ENCODE data around the gene FHIT. TPM values are rescaled to one million over a fixed set of nuclear protein-coding genes. Genes with fewer than 3 reads are reported as not detected.

FHIT gene
- total RNA-seq, 4 donors from 2014 or later = 3.2 to 10.9 (median 6.4) TPM

DNA sequence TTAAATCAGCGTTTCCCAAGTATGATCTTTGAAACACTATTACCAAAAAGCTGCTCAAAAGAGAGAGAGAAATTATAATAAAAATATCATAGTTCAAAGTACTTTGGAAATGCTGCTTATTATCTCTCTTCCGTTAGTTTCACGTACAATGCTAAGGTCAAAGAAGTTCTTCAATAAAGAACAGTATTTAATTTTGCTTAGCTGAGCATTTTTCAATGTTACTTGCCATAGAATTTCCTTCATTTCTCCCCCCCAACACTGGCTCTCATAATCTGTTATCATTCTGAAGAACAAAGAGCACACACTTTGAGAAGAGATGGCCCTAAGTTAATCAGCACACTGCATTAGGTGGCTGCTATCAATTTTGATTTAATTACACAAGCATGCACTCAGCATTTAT lies 1360.6 kb downstream of the FHIT start:
- no peak for DNase-seq (ENCODE audit: low spot score)
- TF ChIP-seq, protein P1, sequence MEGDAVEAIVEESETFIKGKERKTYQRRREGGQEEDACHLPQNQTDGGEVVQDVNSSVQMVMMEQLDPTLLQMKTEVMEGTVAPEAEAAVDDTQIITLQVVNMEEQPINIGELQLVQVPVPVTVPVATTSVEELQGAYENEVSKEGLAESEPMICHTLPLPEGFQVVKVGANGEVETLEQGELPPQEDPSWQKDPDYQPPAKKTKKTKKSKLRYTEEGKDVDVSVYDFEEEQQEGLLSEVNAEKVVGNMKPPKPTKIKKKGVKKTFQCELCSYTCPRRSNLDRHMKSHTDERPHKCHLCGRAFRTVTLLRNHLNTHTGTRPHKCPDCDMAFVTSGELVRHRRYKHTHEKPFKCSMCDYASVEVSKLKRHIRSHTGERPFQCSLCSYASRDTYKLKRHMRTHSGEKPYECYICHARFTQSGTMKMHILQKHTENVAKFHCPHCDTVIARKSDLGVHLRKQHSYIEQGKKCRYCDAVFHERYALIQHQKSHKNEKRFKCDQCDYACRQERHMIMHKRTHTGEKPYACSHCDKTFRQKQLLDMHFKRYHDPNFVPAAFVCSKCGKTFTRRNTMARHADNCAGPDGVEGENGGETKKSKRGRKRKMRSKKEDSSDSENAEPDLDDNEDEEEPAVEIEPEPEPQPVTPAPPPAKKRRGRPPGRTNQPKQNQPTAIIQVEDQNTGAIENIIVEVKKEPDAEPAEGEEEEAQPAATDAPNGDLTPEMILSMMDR (IDR thresholded peaks at IDR 0.05) = no peak
- ATAC-seq (ENCODE audit: low FRiP score) = no peak

DNA sequence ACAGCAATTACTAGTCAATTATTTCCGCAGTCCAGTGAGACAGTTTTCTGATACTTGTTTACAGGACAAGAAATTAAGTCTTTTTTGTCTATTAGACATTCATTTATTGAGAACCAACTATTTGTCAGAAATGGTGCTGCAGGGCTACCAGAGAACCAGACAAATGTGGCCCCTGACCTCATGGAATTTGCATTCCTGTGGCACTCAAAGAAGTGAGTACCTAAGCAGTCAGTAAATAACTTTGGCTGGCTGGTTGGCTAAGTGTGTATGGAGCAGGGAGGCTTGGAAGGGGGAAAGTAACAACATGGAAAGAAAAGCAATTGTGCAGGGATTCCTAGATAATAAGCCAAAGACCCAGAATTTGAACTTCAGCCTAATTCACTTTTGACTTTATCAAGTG lies 1364.5 kb downstream of the FHIT start:
- TF ChIP-seq, protein P1 (IDR thresholded peaks at IDR 0.05) = no peak
- DNase-seq (ENCODE audit: low spot score) (no peak), ATAC-seq (ENCODE audit: low FRiP score) (no peak)

- TF ChIP-seq, protein P1 (IDR thresholded peaks at IDR 0.05) = no peak
- DNase-seq (ENCODE audit: low spot score) = no peak
- no peak for ATAC-seq (ENCODE audit: low FRiP score)
These were observed 1365.3 kb downstream of the FHIT start for GRCh38 chr3:59885899-59886400.

DNA sequence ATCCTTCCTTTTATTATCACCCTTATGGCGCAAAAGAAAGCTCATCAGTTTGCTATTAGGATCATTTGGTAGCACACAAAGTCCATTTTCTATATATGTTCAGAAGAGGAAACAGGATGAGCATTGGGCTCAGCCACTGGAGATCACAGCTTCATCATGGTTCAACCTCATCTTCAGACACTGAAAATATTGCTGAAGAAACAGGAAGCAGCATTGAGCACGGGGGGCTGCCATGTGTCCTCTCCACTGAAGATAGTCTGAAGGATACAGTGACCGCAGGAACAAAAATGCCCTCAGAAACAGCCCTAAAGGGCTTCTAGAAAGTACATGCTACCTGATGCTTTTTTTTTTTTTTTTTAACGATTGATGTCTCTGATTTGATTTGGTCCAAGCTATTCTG lies 1366.2 kb downstream of the FHIT start:
- TF ChIP-seq, protein P1 (IDR thresholded peaks at IDR 0.05) = no peak
- ATAC-seq (ENCODE audit: low FRiP score) = no peak
- DNase-seq (ENCODE audit: low spot score) = no peak

DNA sequence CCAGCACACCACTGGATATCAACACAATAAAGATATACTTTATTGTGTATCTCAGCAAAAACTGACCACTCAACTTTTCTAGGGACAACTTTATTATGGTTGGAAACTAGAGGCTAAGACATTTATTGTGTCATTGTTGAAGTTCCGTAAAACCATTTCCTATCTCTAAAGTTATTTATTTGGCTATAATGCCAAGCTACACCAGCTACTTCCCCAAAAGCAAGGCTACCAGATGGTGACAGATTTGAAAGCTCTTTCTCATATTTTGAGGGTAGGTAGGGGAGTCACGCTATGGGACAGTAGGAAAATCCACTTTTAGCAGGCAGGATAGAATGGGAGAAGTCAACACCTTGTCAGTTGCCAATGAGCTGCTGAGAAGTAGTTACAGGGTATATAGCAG lies 1366.8 kb downstream of the FHIT start:
- DNase-seq (ENCODE audit: low spot score) (no peak), ATAC-seq (ENCODE audit: low FRiP score) (no peak)
- TF ChIP-seq, protein P1 (IDR thresholded peaks at IDR 0.05) = no peak

- TF ChIP-seq, protein P1 (IDR thresholded peaks at IDR 0.05) = no peak
- DNase-seq (ENCODE audit: low spot score) (no peak), ATAC-seq (ENCODE audit: low FRiP score) (no peak)
These were observed 1368.5 kb downstream of the FHIT start for GRCh38 chr3:59882746-59883145.

DNA sequence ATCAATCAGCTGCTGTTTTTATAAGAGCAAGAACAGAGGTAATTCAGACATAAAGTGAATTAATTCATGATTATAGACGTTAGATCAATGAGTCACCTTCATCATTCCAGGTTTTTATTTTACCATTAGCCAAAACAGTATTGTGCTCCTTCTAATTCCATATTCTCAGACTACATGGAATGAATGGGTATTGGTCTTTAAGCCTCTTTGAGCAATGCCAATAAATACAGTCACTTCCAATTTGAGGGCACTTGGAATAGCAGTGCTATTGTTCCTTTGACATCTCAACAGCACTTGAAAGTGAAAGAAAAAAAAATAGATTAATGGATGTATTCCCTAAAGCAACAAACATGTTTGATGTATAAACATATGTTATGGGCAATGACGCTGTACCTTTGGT lies 1370.5 kb downstream of the FHIT start:
- ATAC-seq (ENCODE audit: low FRiP score) (no peak), DNase-seq (ENCODE audit: low spot score) (no peak)
- TF ChIP-seq, protein P1 (IDR thresholded peaks at IDR 0.05) = no peak

Data from omental fat pad (tissue), 4 donors.